Panc1 (cell line): ENCODE results near the gene CCDC12.

Experiments
- POLR2AphosphoS5 ChIP-seq: IDR thresholded peaks from 2 replicates; pipeline ENCODE4 v1.6.1; 2012; ENCODE audit warnings: mild to moderate bottlenecking, low read depth, low read length, moderate library complexity
- SIN3A ChIP-seq: IDR thresholded peaks from 2 replicates; pipeline ENCODE4 v1.6.1; 2012; ENCODE audit warnings: low read depth, mild to moderate bottlenecking, low read length, moderate library complexity, borderline replicate concordance; ENCODE audit not compliant: insufficient read depth
- TCF7L2 ChIP-seq: IDR thresholded peaks from 2 replicates; pipeline ENCODE4 v1.6.1; 2011; ENCODE audit warnings: mild to moderate bottlenecking, low read depth, low read length, inconsistent platforms
- TF ChIP-seq, protein P1 (sequence below): fragments of 450-650 bp; IDR thresholded peaks from 2 replicates; pipeline ENCODE4 v1.5.1; 2017; ENCODE audit warnings: mild to moderate bottlenecking

DNA sequence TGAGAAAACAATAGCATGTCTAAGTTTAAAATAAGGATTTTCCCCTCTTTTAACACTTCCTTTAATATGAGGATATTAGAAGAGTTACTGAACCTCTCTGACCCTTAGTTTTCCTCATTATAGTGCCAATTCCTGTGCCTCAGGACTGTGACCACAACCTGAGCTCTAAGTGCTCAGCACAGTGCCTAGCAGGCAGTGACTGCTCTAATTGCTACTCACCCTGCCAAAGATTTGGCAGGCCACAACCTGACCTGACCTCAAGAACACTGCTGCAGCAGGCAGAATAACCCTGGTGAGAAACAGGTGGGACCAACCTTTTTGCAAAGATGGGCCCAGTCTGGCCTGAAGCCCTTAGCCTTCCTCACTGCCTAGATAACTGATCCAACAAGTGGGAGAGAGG is 38.6 kb upstream of the CCDC12 start:
- TF ChIP-seq, protein P1, sequence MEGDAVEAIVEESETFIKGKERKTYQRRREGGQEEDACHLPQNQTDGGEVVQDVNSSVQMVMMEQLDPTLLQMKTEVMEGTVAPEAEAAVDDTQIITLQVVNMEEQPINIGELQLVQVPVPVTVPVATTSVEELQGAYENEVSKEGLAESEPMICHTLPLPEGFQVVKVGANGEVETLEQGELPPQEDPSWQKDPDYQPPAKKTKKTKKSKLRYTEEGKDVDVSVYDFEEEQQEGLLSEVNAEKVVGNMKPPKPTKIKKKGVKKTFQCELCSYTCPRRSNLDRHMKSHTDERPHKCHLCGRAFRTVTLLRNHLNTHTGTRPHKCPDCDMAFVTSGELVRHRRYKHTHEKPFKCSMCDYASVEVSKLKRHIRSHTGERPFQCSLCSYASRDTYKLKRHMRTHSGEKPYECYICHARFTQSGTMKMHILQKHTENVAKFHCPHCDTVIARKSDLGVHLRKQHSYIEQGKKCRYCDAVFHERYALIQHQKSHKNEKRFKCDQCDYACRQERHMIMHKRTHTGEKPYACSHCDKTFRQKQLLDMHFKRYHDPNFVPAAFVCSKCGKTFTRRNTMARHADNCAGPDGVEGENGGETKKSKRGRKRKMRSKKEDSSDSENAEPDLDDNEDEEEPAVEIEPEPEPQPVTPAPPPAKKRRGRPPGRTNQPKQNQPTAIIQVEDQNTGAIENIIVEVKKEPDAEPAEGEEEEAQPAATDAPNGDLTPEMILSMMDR, result no peak
- TF ChIP-seq TCF7L2, result no peak
- no peak for TF ChIP-seq POLR2AphosphoS5
- no peak for TF ChIP-seq SIN3A
